Measurements from ENCODE around the gene TCEA2.

The TCEA2 gene

GRCh38 chr20:64069209-64069613 is 6.2 kb downstream of the TCEA2 start:
- no peak overlapping the region for H3K4me3 ChIP-seq (ENCODE audit: low read length)
- H3K9me3 ChIP-seq (ENCODE audit: low read length): no peaks in the 10 kb centered on the region
- no peak overlapping the region for H2AFZ ChIP-seq (ENCODE audit: low read depth, low read length)
- H3K27me3 ChIP-seq (ENCODE audit: insufficient read depth, low read length): no peaks in the 10 kb centered on the region
- peaks cover 11% of the 10 kb centered on the region for H3K36me3 ChIP-seq (ENCODE audit: insufficient read depth, low read length)
- peaks cover 8% of the 10 kb centered on the region for H3K4me1 ChIP-seq (ENCODE audit: insufficient read depth, low read length)

- H3K36me3 ChIP-seq (ENCODE audit: insufficient read depth, low read length): peaks cover 11% of the 10 kb centered on the region
- no peaks in the 10 kb centered on the region for H3K27me3 ChIP-seq (ENCODE audit: insufficient read depth, low read length)
- peaks cover 4% of the 10 kb centered on the region for H3K4me1 ChIP-seq (ENCODE audit: insufficient read depth, low read length)
- no peaks in the 10 kb centered on the region for H3K9me3 ChIP-seq (ENCODE audit: low read length)
- H3K4me3 ChIP-seq (ENCODE audit: low read length): no peak overlapping the region
- no peak overlapping the region for H2AFZ ChIP-seq (ENCODE audit: low read depth, low read length)
These were observed 6.7 kb downstream of the TCEA2 start for GRCh38 chr20:64069614-64070243.

GRCh38 chr20:64070244-64070993 is 7.4 kb downstream of the TCEA2 start:
- H3K9me3 ChIP-seq (ENCODE audit: low read length): no peaks in the 10 kb centered on the region
- no peaks in the 10 kb centered on the region for H3K27me3 ChIP-seq (ENCODE audit: insufficient read depth, low read length)
- no peak overlapping the region for H2AFZ ChIP-seq (ENCODE audit: low read depth, low read length)
- H3K4me3 ChIP-seq (ENCODE audit: low read length): no peak overlapping the region
- H3K36me3 ChIP-seq (ENCODE audit: insufficient read depth, low read length): peaks cover 11% of the 10 kb centered on the region
- no peaks in the 10 kb centered on the region for H3K4me1 ChIP-seq (ENCODE audit: insufficient read depth, low read length)

GRCh38 chr20:64071341-64072332 is 8.6 kb downstream of the TCEA2 start:
- no peak overlapping the region for H2AFZ ChIP-seq (ENCODE audit: low read depth, low read length)
- peaks cover 11% of the 10 kb centered on the region for H3K36me3 ChIP-seq (ENCODE audit: insufficient read depth, low read length)
- H3K9me3 ChIP-seq (ENCODE audit: low read length): no peaks in the 10 kb centered on the region
- no peaks in the 10 kb centered on the region for H3K4me1 ChIP-seq (ENCODE audit: insufficient read depth, low read length)
- no peaks in the 10 kb centered on the region for H3K27me3 ChIP-seq (ENCODE audit: insufficient read depth, low read length)
- H3K4me3 ChIP-seq (ENCODE audit: low read length): no peak overlapping the region

GRCh38 chr20:64072498-64073063 is 9.6 kb downstream of the TCEA2 start:
- peaks cover 11% of the 10 kb centered on the region for H3K36me3 ChIP-seq (ENCODE audit: insufficient read depth, low read length)
- no peaks in the 10 kb centered on the region for H3K9me3 ChIP-seq (ENCODE audit: low read length)
- H2AFZ ChIP-seq (ENCODE audit: low read depth, low read length): no peak overlapping the region
- no peaks in the 10 kb centered on the region for H3K27me3 ChIP-seq (ENCODE audit: insufficient read depth, low read length)
- H3K4me3 ChIP-seq (ENCODE audit: low read length): no peak overlapping the region
- H3K4me1 ChIP-seq (ENCODE audit: insufficient read depth, low read length): no peaks in the 10 kb centered on the region

- H3K36me3 ChIP-seq (ENCODE audit: insufficient read depth, low read length): peaks cover 11% of the 10 kb centered on the region
- H3K27me3 ChIP-seq (ENCODE audit: insufficient read depth, low read length): no peaks in the 10 kb centered on the region
- peaks cover 9% of the 10 kb centered on the region for H3K4me1 ChIP-seq (ENCODE audit: insufficient read depth, low read length)
- no peaks in the 10 kb centered on the region for H3K9me3 ChIP-seq (ENCODE audit: low read length)
- H2AFZ ChIP-seq (ENCODE audit: low read depth, low read length): no peak overlapping the region
- no peak overlapping the region for H3K4me3 ChIP-seq (ENCODE audit: low read length)
These were observed 10.6 kb downstream of the TCEA2 start for GRCh38 chr20:64073476-64074183.

GRCh38 chr20:64074184-64074789 is 11.3 kb downstream of the TCEA2 start:
- Histone ChIP-seq H3K9me3 (ENCODE audit: low read length) (no peaks in the 10 kb centered on the region), H3K4me3 (ENCODE audit: low read length) (no peak overlapping the region), H3K36me3 (ENCODE audit: insufficient read depth, low read length) (peaks cover 11% of the 10 kb centered on the region), H3K27me3 (ENCODE audit: insufficient read depth, low read length) (no peaks in the 10 kb centered on the region), H2AFZ (ENCODE audit: low read depth, low read length) (no peak overlapping the region), H3K4me1 (ENCODE audit: insufficient read depth, low read length) (peaks cover 16% of the 10 kb centered on the region)

GRCh38 chr20:64074963-64075362 is 12.0 kb downstream of the TCEA2 start:
- Histone ChIP-seq H2AFZ (ENCODE audit: low read depth, low read length) (no peak overlapping the region), H3K36me3 (ENCODE audit: insufficient read depth, low read length) (peaks cover 9% of the 10 kb centered on the region), H3K27me3 (ENCODE audit: insufficient read depth, low read length) (no peaks in the 10 kb centered on the region), H3K4me1 (ENCODE audit: insufficient read depth, low read length) (peaks cover 18% of the 10 kb centered on the region), H3K4me3 (ENCODE audit: low read length) (no peak overlapping the region), H3K9me3 (ENCODE audit: low read length) (no peaks in the 10 kb centered on the region)

- no peaks in the 10 kb centered on the region for H3K9me3 ChIP-seq (ENCODE audit: low read length)
- no peaks in the 10 kb centered on the region for H3K27me3 ChIP-seq (ENCODE audit: insufficient read depth, low read length)
- peaks cover 9% of the 10 kb centered on the region for H3K36me3 ChIP-seq (ENCODE audit: insufficient read depth, low read length)
- no peak overlapping the region for H2AFZ ChIP-seq (ENCODE audit: low read depth, low read length)
- peaks cover 24% of the 10 kb centered on the region for H3K4me1 ChIP-seq (ENCODE audit: insufficient read depth, low read length)
- H3K4me3 ChIP-seq (ENCODE audit: low read length): no peak overlapping the region
These were observed 12.6 kb downstream of the TCEA2 start for GRCh38 chr20:64075556-64075955.

GRCh38 chr20:64076061-64076997 is 13.3 kb downstream of the TCEA2 start:
- H3K27me3 ChIP-seq (ENCODE audit: insufficient read depth, low read length): no peaks in the 10 kb centered on the region
- H3K36me3 ChIP-seq (ENCODE audit: insufficient read depth, low read length): peaks cover 9% of the 10 kb centered on the region
- peaks cover 30% of the 10 kb centered on the region for H3K4me1 ChIP-seq (ENCODE audit: insufficient read depth, low read length)
- no peak overlapping the region for H3K4me3 ChIP-seq (ENCODE audit: low read length)
- no peak overlapping the region for H2AFZ ChIP-seq (ENCODE audit: low read depth, low read length)
- no peaks in the 10 kb centered on the region for H3K9me3 ChIP-seq (ENCODE audit: low read length)

- Histone ChIP-seq H3K4me1 (ENCODE audit: insufficient read depth, low read length) (peaks cover 38% of the 10 kb centered on the region), H3K4me3 (ENCODE audit: low read length) (no peak overlapping the region), H3K27me3 (ENCODE audit: insufficient read depth, low read length) (no peaks in the 10 kb centered on the region), H2AFZ (ENCODE audit: low read depth, low read length) (no peak overlapping the region), H3K36me3 (ENCODE audit: insufficient read depth, low read length) (peaks cover 2% of the 10 kb centered on the region), H3K9me3 (ENCODE audit: low read length) (no peaks in the 10 kb centered on the region)
These were observed 14.1 kb downstream of the TCEA2 start for GRCh38 chr20:64077094-64077493.
